Keratinocyte (primary cell): ENCODE data around the gene ZPR1. TPM values are rescaled to one million over a fixed set of nuclear protein-coding genes. Genes with fewer than 3 reads are reported as not detected.

Experiments used
- DNase-seq: peaks from one replicate; pipeline ENCODE4 v3.0.0-alpha.2; 2011; ENCODE audit warnings: low read depth, missing footprints, low spot score
- FAIRE-seq: peaks from 2 replicates; lab custom pipeline; 2011; peaks lifted over from hg19 to GRCh38; lab: Jason Lieb, UNC
- H2AFZ ChIP-seq: 2 replicates; pipeline ENCODE4 v1.6.0; 2012; ENCODE audit warnings: low read length, control low read depth, inconsistent platforms; ENCODE audit not compliant: control insufficient read depth
- H3K27ac ChIP-seq: 2 replicates; pipeline ENCODE4 v1.5.1; 2011; ENCODE audit warnings: low read length; ENCODE audit not compliant: control insufficient read depth, insufficient read depth
- H3K27me3 ChIP-seq: 3 replicates; pipeline ENCODE4 v1.6.0; 2011; ENCODE audit warnings: low read length; ENCODE audit not compliant: control insufficient read depth, insufficient read depth; ENCODE audit errors: extremely low read depth
- H3K36me3 ChIP-seq, 2 experiments: 2 replicates in 1 of 2; 3 replicates in 1 of 2; pipeline ENCODE4 v1.5.1; 2011; ENCODE audit warnings: low read length in 2 of 2, mild to moderate bottlenecking in 1 of 2; ENCODE audit not compliant: control insufficient read depth in 2 of 2, insufficient read depth in 2 of 2; ENCODE audit errors: extremely low read depth in 1 of 2
- H3K4me1 ChIP-seq: 3 replicates; pipeline ENCODE4 v1.5.1; 2011; ENCODE audit warnings: low read length; ENCODE audit not compliant: control insufficient read depth, insufficient read depth; ENCODE audit errors: extremely low read depth
- H3K4me2 ChIP-seq: 3 replicates; pipeline ENCODE4 v1.6.0; 2011; ENCODE audit warnings: low read depth, low read length; ENCODE audit not compliant: control insufficient read depth, insufficient read depth; ENCODE audit errors: extremely low read depth
- H3K4me3 ChIP-seq, 3 experiments: fragments of 200-600 bp in 1 of 3; sonication (generic) in 1 of 3; 2 replicates in 2 of 3; 3 replicates in 1 of 3; pipeline ENCODE4 v1.5.1; 2011 to 2016; ENCODE audit warnings: low read length in 3 of 3, mild to moderate bottlenecking in 3 of 3, control low read depth in 2 of 3, inconsistent platforms in 1 of 3, low read depth in 1 of 3, mixed read lengths in 1 of 3, mixed run types in 1 of 3, moderate library complexity in 1 of 3; ENCODE audit not compliant: control insufficient read depth in 2 of 3, insufficient read depth in 2 of 3; ENCODE audit errors: extremely low read depth in 1 of 3
- H3K79me2 ChIP-seq: 2 replicates; pipeline ENCODE4 v1.6.0; 2012; ENCODE audit warnings: low read length; ENCODE audit not compliant: control insufficient read depth, insufficient read depth
- H3K9ac ChIP-seq: 3 replicates; pipeline ENCODE4 v1.6.0; 2011; ENCODE audit warnings: low read length; ENCODE audit not compliant: control insufficient read depth, insufficient read depth; ENCODE audit errors: extremely low read depth
- H3K9me1 ChIP-seq: 3 replicates; pipeline ENCODE4 v1.6.0; 2011; ENCODE audit warnings: low read length; ENCODE audit not compliant: control insufficient read depth, insufficient read depth; ENCODE audit errors: extremely low read depth
- H3K9me3 ChIP-seq: 2 replicates; pipeline ENCODE4 v1.5.1; 2012; ENCODE audit warnings: low read depth, low read length; ENCODE audit not compliant: control insufficient read depth
- H4K20me1 ChIP-seq: 3 replicates; pipeline ENCODE4 v1.6.0; 2011; ENCODE audit warnings: low read length; ENCODE audit not compliant: control insufficient read depth, insufficient read depth; ENCODE audit errors: extremely low read depth
- EZH2 ChIP-seq: IDR thresholded peaks from one replicate; pipeline ENCODE4 v1.6.1; 2012; ENCODE audit warnings: inconsistent platforms, mild to moderate bottlenecking, low read length, moderate library complexity
- dilution Hi-C: fragments of 300-500 bp; cut with MboI; formaldehyde crosslinking; loops from one replicate; pipeline ENCODE4 v1.7.0; 2020; ENCODE audit warnings: low sequenced_read_pairs; ENCODE audit not compliant: extremely low pct_ligation_motif_present
- polyA plus RNA-seq, 5 experiments: library from polyadenylated mRNA; depleted of rRNA in 3 of 5; stranded (reverse) in 3 of 5; stranded (forward) in 1 of 5; unstranded in 1 of 5; fragments of >200 nt; gene quantifications; 1 replicate in 1 of 5; 2 replicates in 3 of 5; 3 replicates in 1 of 5; pipeline versions ENCODE4 v1.2.1 to v1.2.3, GENCODE V29; 2011 to 2012; ENCODE audit warnings: missing spikeins in 2 of 5, low read depth in 1 of 5, low replicate concordance in 1 of 5
- TF ChIP-seq, protein P1 (sequence below), 3 experiments: IDR thresholded peaks in 1 of 3; conservative IDR thresholded peaks in 1 of 3; optimal IDR thresholded peaks in 1 of 3; 2 replicates in 2 of 3; 3 replicates in 1 of 3; pipeline versions ENCODE3 to v1.5.1; 2011; ENCODE audit warnings: low read length in 3 of 3, mild to moderate bottlenecking in 3 of 3, moderate library complexity in 2 of 3, control low read depth in 1 of 3, inconsistent platforms in 1 of 3; ENCODE audit not compliant: insufficient read depth in 2 of 3; ENCODE audit errors: extremely low read depth in 1 of 3

The ZPR1 gene
- polyA plus RNA-seq, 1 donor (not counting 4 experiments of a cell fraction or from before 2014, with no cell fraction given): 71.1 TPM

DNA sequence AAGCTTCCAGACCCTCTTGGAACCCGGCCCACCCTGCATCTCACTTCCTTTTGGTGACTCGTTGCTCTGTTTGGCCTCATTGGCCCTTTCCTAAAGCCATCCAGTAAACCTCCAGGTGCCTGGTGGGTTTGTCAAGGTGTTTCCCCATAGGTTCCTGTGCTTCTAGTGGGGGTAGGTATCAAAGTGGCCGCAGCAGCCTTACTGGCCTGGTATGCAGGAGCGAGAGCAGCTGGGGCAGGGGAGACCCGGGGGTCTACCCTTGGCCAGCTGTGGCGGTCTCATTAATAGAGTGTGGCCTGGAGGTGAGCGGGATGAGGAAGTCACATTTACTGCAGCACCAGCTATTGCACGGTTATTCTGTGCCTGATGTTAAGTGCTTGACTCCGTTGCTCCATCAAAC is 31.2 kb upstream of the ZPR1 start:
- no peaks in the 10 kb centered on the region for H3K9me1 ChIP-seq
- H3K9ac ChIP-seq: no peak overlapping the region
- no peak overlapping the region for H3K4me2 ChIP-seq
- H2AFZ ChIP-seq: no peak overlapping the region
- dilution Hi-C loops: no loop called here
- H3K9me3 ChIP-seq: no peaks in the 10 kb centered on the region
- no peak overlapping the region for H3K27ac ChIP-seq
- FAIRE-seq (no peak), DNase-seq (no peak)
- TF ChIP-seq, protein P1, sequence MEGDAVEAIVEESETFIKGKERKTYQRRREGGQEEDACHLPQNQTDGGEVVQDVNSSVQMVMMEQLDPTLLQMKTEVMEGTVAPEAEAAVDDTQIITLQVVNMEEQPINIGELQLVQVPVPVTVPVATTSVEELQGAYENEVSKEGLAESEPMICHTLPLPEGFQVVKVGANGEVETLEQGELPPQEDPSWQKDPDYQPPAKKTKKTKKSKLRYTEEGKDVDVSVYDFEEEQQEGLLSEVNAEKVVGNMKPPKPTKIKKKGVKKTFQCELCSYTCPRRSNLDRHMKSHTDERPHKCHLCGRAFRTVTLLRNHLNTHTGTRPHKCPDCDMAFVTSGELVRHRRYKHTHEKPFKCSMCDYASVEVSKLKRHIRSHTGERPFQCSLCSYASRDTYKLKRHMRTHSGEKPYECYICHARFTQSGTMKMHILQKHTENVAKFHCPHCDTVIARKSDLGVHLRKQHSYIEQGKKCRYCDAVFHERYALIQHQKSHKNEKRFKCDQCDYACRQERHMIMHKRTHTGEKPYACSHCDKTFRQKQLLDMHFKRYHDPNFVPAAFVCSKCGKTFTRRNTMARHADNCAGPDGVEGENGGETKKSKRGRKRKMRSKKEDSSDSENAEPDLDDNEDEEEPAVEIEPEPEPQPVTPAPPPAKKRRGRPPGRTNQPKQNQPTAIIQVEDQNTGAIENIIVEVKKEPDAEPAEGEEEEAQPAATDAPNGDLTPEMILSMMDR (optimal IDR thresholded peaks at IDR 0.05 in 1 of 3, IDR thresholded peaks at IDR 0.05 in 1 of 3, conservative IDR thresholded peaks at IDR 0.05 in 1 of 3; ENCODE audit: extremely low read depth in 1 of 3, insufficient read depth in 2 of 3, low read length in 3 of 3): no peak
- no peak for TF ChIP-seq EZH2
- no peak overlapping the region for H3K4me3 ChIP-seq
- H3K27me3 ChIP-seq: no peaks in the 10 kb centered on the region
- H3K79me2 ChIP-seq: no peaks in the 10 kb centered on the region
- H3K36me3 ChIP-seq: no peaks in the 10 kb centered on the region
- no peaks in the 10 kb centered on the region for H4K20me1 ChIP-seq
- no peaks in the 10 kb centered on the region for H3K4me1 ChIP-seq

DNA sequence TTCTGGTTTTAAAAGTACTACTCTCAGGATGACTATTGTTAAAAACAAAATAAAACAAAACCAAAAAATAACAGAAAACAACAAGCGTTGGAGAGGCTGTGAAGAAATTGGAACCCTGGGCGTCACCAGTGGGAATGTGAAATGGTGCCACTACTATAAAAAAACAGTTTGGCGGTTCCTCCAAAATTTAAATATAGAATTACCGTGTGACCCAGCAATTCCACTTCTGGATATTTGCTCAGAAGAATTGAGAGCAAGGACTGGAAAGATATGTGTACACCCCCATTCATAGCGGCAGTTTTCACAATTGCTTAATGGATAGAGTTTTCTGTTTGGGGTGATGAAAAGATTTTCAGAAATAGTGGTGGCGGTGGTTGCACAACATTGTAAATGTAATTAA is 26.7 kb upstream of the ZPR1 start:
- H3K79me2 ChIP-seq: no peaks in the 10 kb centered on the region
- DNase-seq: no peak
- no peak overlapping the region for H3K4me3 ChIP-seq
- dilution Hi-C loops: no loop called here
- no peaks in the 10 kb centered on the region for H3K9me3 ChIP-seq
- H3K9me1 ChIP-seq: no peaks in the 10 kb centered on the region
- no peaks in the 10 kb centered on the region for H3K27me3 ChIP-seq
- no peaks in the 10 kb centered on the region for H4K20me1 ChIP-seq
- H3K27ac ChIP-seq: no peak overlapping the region
- no peak overlapping the region for H2AFZ ChIP-seq
- no peaks in the 10 kb centered on the region for H3K36me3 ChIP-seq
- no peak overlapping the region for H3K4me2 ChIP-seq
- no peaks in the 10 kb centered on the region for H3K4me1 ChIP-seq
- no peak for FAIRE-seq
- TF ChIP-seq, protein P1 (optimal IDR thresholded peaks at IDR 0.05 in 1 of 3, IDR thresholded peaks at IDR 0.05 in 1 of 3, conservative IDR thresholded peaks at IDR 0.05 in 1 of 3; ENCODE audit: extremely low read depth in 1 of 3, insufficient read depth in 2 of 3, low read length in 3 of 3): no peak
- no peak for TF ChIP-seq EZH2
- no peak overlapping the region for H3K9ac ChIP-seq
